Stimulated activated naive CD4-positive, alpha-beta T cell treated with Interleukin-2 at 50 U/mL for 16 hours (primary cell): ENCODE results near the gene PSD2.
A peak's percentile ranks its signal among the peaks of the same experiment; 100 is the strongest.

Source experiments
- DNase-seq: peaks from one replicate; lab custom pipeline; 2025; lab: John Stamatoyannopoulos, UW

Gene PSD2

GRCh38 chr5:139837711-139838380 is 42.2 kb downstream of the PSD2 start:
- no peak for DNase-seq

GRCh38 chr5:139838381-139839197 is 43.0 kb downstream of the PSD2 start:
- no peak for DNase-seq

GRCh38 chr5:139839232-139839815 is 43.7 kb downstream of the PSD2 start:
- no peak for DNase-seq

GRCh38 chr5:139839918-139840317 is 44.3 kb downstream of the PSD2 start:
- no peak for DNase-seq

GRCh38 chr5:139841549-139841948 is 45.9 kb downstream of the PSD2 start:
- DNase-seq = no peak

GRCh38 chr5:139842321-139842720 is 46.7 kb downstream of the PSD2 start:
- DNase-seq = no peak

GRCh38 chr5:139843991-139844390 is 48.4 kb downstream of the PSD2 start:
- no peak for DNase-seq

- DNase-seq = peak; percentile 62
Observed at GRCh38 chr5:139844472-139845145, 49.0 kb downstream of the PSD2 start.

GRCh38 chr5:139845846-139846681 is 50.5 kb downstream of the PSD2 start:
- no peak for DNase-seq

- no peak for DNase-seq
Observed at GRCh38 chr5:139847091-139847490, 51.5 kb downstream of the PSD2 start.

- peak; percentile 58 for DNase-seq
Observed at GRCh38 chr5:139847790-139848507, 52.3 kb downstream of the PSD2 start.

GRCh38 chr5:139848508-139849100 is 53.0 kb downstream of the PSD2 start:
- DNase-seq = peak; percentile 44

- DNase-seq = no peak
Observed at GRCh38 chr5:139849501-139849900, 53.9 kb downstream of the PSD2 start.

GRCh38 chr5:139849942-139850341 is 54.3 kb downstream of the PSD2 start:
- no peak for DNase-seq

- DNase-seq = no peak
Observed at GRCh38 chr5:139850423-139851016, 54.9 kb downstream of the PSD2 start.

- no peak for DNase-seq
Observed at GRCh38 chr5:139851558-139851957, 56.0 kb downstream of the PSD2 start.

GRCh38 chr5:139852696-139853095 is 57.1 kb downstream of the PSD2 start:
- DNase-seq = no peak

GRCh38 chr5:139854029-139854605 is 58.5 kb downstream of the PSD2 start:
- no peak for DNase-seq

- no peak for DNase-seq
Observed at GRCh38 chr5:139854953-139855352, 59.3 kb downstream of the PSD2 start.

- DNase-seq = no peak
Observed at GRCh38 chr5:139855451-139855850, 59.8 kb downstream of the PSD2 start.
